SH-SY5Y (cell line): ENCODE results near the gene MAPK14.

Experiments
- GATA2 ChIP-seq: IDR thresholded peaks from 2 replicates; pipeline ENCODE4 v1.6.1; 2011; ENCODE audit warnings: mild to moderate bottlenecking, low read depth, low read length
- GATA3 ChIP-seq: IDR thresholded peaks from 2 replicates; pipeline ENCODE4 v1.6.1; 2011; ENCODE audit warnings: low read depth, mild to moderate bottlenecking, low read length, moderate library complexity

DNA sequence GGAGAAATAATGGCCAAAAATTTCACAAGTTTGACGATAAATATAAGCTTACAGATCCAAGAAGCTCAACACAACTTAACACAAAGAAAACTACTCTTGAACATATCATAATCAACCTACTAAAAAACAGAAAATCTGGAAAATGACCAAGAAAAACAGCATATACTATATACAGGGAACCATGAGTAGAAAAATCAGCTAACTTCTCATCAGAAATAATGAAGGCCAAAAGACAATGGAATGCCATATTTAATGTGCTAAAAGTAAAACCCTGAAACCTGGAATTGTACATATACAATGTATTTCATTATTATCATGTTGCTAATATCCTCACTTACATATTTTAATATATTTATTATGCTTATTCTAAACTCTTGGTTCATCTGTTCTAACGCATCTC lies 128.1 kb downstream of the MAPK14 start:
- TF ChIP-seq GATA2 (no peak), GATA3 (no peak)
